ENCODE measurements around the gene CFDP1. TPM values are rescaled to one million over a fixed set of nuclear protein-coding genes. Genes with fewer than 3 reads are reported as not detected.
A peak's percentile ranks its signal among the peaks of the same experiment; 100 is the strongest.

CFDP1 gene
- total RNA-seq, 4 donors from 2014 or later = 36.7 to 81.4 (median 48.2) TPM

- Histone ChIP-seq H3K9me3 (no peaks in the 10 kb centered on the region), H3K27ac (no peak overlapping the region), H3K4me3 (no peak overlapping the region), H3K27me3 (no peaks in the 10 kb centered on the region), H3K36me3 (peaks cover 6% of the 10 kb centered on the region), H3K4me1 (peaks cover 26% of the 10 kb centered on the region)
- TF ChIP-seq CTCF (IDR thresholded peaks at IDR 0.05) = no peak
- no peak for TF ChIP-seq POLR2AphosphoS5 (IDR thresholded peaks at IDR 0.05)
- no peak for TF ChIP-seq POLR2A (IDR thresholded peaks at IDR 0.05)
- no peak for TF ChIP-seq EP300 (IDR thresholded peaks at IDR 0.05)
- 42% methylated on average over 2 of the region's 2 CpGs for WGBS
- no peak for DNase-seq (ENCODE audit: low spot score in 2 of 2)
Measured at GRCh38 chr16:75416904-75417565, 16.3 kb downstream of the CFDP1 start.

DNA sequence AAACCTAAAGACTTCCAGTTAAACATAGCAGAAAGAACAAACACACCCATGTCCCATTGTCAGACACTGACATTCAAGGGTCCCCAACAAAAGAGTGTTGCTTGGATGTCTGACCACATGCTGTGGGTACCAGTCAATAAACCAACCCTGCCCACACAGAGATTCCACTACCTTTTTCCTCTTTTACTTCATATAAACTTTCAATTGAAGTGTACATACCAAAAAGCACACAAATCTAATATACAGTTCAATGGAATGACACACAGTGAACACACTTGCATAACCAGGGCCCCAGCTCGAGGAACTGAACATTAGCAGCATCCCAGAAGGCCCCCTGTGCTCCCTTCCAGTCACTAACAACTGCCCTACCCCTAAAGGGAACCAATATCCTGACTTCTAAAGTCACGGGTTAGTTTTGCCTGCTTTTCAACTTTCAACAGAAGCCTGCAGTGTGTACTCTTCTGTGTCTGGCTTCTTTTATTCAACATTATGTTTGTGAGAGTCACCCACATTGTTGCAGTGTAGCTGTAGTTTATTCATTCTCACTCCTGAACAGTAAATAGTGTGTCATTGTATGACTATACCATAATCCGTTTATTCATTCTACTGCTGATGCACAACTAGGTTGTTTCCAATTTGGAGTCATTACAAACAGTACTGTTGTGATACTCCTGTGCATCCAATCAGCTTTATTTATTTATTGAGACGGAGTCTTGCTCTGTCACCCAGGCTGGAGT lies 18.0 kb downstream of the CFDP1 start:
- 78% methylated on average over 4 of the region's 4 CpGs for WGBS
- Histone ChIP-seq H3K4me1 (peaks cover 12% of the 10 kb centered on the region), H3K4me3 (no peak overlapping the region), H3K9me3 (no peaks in the 10 kb centered on the region), H3K27ac (no peak overlapping the region), H3K27me3 (no peaks in the 10 kb centered on the region), H3K36me3 (peaks cover 22% of the 10 kb centered on the region)
- no peak for TF ChIP-seq POLR2AphosphoS5 (IDR thresholded peaks at IDR 0.05)
- no peak for TF ChIP-seq EP300 (IDR thresholded peaks at IDR 0.05)
- TF ChIP-seq POLR2A (IDR thresholded peaks at IDR 0.05) = no peak
- no peak for TF ChIP-seq CTCF (IDR thresholded peaks at IDR 0.05)
- DNase-seq (ENCODE audit: low spot score in 2 of 2) = no peak

DNA sequence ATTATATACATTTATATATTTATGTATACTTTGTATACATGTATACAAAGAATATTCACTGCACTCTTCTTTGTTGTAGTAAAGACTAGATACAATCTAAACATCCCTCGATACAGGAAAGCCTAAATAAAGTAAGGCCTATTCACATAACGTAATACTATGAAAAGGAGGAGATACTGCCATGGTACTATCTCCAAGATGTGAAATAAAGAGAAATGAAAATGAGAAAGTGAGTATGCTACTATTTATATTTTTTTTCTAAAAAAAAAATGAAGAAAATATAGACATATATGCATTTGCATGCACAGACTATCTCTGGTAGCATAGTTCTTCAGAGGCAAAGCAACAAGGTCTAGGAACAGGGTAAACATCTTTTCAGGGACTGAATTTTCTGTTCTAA lies 19.4 kb downstream of the CFDP1 start:
- Histone ChIP-seq H3K9me3 (no peaks in the 10 kb centered on the region), H3K36me3 (peaks cover 33% of the 10 kb centered on the region), H3K27me3 (no peaks in the 10 kb centered on the region), H3K4me1 (peaks cover 2% of the 10 kb centered on the region), H3K4me3 (no peak overlapping the region), H3K27ac (no peak overlapping the region)
- WGBS = 95% methylated on average over 2 of the region's 2 CpGs
- TF ChIP-seq EP300 (IDR thresholded peaks at IDR 0.05) (no peak), POLR2AphosphoS5 (IDR thresholded peaks at IDR 0.05) (no peak), POLR2A (IDR thresholded peaks at IDR 0.05) (no peak), CTCF (IDR thresholded peaks at IDR 0.05) (no peak)
- no peak for DNase-seq (ENCODE audit: low spot score in 2 of 2)

DNA sequence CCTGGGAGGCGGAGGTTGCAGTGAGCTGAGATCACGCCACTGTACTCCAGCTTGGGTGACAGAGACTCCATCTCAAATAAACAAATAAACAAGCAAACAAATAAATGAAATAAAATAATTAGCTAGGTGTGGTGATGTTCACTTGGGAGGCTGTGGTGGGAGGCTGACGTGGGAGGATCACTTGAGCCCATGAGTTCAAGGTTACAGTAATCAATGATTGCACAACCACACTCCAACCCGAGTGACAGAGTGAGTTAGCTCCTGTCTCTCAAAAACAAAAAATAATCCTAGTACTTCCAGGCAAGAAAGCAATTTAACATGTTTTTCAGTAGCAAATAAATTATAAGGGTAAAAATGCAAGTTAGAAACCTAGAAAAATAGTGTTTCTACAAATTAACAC lies 26.4 kb downstream of the CFDP1 start:
- peaks cover 9% of the 10 kb centered on the region for H3K4me1 ChIP-seq
- no peak overlapping the region for H3K4me3 ChIP-seq
- no peaks in the 10 kb centered on the region for H3K27me3 ChIP-seq
- peaks cover 56% of the 10 kb centered on the region for H3K36me3 ChIP-seq
- 87% methylated on average over 4 of the region's 4 CpGs for WGBS
- H3K9me3 ChIP-seq = no peaks in the 10 kb centered on the region
- no peak for DNase-seq (ENCODE audit: low spot score in 2 of 2)
- no peak overlapping the region for H3K27ac ChIP-seq
- no peak for TF ChIP-seq EP300 (IDR thresholded peaks at IDR 0.05)
- no peak for TF ChIP-seq POLR2AphosphoS5 (IDR thresholded peaks at IDR 0.05)
- no peak for TF ChIP-seq POLR2A (IDR thresholded peaks at IDR 0.05)
- TF ChIP-seq CTCF (IDR thresholded peaks at IDR 0.05) = no peak

DNA sequence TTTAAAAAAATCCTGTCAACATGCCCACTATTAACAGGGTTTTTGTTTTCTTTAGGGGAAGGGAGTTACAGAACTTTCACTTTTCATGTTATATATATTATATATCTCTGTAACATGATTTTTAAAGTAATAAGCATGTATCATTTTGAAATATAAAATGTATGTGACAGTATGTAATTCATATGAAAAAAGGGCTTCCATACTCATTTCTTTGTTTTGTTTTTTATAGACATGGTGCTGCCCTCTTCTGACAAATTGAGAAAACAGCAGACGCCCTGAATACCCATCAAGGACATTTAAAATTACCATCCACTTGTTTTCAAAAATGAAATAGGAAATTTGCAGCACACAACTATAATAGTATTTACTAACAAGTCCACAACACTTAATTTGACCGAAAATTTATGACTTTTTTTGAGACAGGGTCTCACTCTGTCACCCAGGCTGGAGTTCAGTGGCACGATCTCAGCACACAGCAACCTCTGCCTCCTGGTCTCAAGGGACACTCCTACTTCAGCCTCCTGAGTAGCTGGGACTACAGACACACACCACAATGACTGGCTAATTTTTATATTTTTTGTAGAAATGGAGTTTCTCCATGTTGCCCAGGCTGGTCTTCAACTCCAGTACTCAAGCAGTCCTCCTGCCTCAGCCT lies 30.4 kb downstream of the CFDP1 start:
- peak; percentile 53 to 55 for TF ChIP-seq CTCF (IDR thresholded peaks at IDR 0.05)
- no peak for TF ChIP-seq EP300 (IDR thresholded peaks at IDR 0.05)
- WGBS = 36% methylated on average over 3 of the region's 3 CpGs
- peak overlapping the region; percentile 53 for H3K27ac ChIP-seq
- no peak for DNase-seq (ENCODE audit: low spot score in 2 of 2)
- H3K27me3 ChIP-seq = no peaks in the 10 kb centered on the region
- H3K9me3 ChIP-seq = no peaks in the 10 kb centered on the region
- H3K36me3 ChIP-seq = peaks cover 23% of the 10 kb centered on the region
- H3K4me1 ChIP-seq = peaks cover 15% of the 10 kb centered on the region
- no peak overlapping the region for H3K4me3 ChIP-seq

All from suprapubic skin (tissue), 4 donors.